SK-N-SH (cell line): ENCODE measurements around the gene BOD1.

ENCODE experiments used
- CTCF ChIP-seq: fragments of 200-600 bp; sonication (generic); IDR thresholded peaks from 2 replicates; pipeline ENCODE4 v1.6.1; 2017; ENCODE audit warnings: antibody characterized with exemption, mild to moderate bottlenecking, moderate library complexity
- EP300 ChIP-seq, 2 experiments: IDR thresholded peaks; 2 replicates each; pipeline versions ENCODE4 v1.4.0 to v1.6.1; 2012; ENCODE audit warnings: borderline replicate concordance in 1 of 2, low read depth in 1 of 2, low read length in 1 of 2
- EZH2phosphoT487 ChIP-seq: fragments of 200-600 bp; sonication (generic); IDR thresholded peaks from 2 replicates; pipeline ENCODE4 v1.6.1; 2017; ENCODE audit warnings: low read depth, mixed run types, mild to moderate bottlenecking, antibody characterized with exemption, moderate library complexity, borderline replicate concordance
- PBX3 ChIP-seq: IDR thresholded peaks from 2 replicates; pipeline ENCODE4; 2012
- POLR2AphosphoS5 ChIP-seq: IDR thresholded peaks from 2 replicates; pipeline ENCODE4 v1.6.1; 2012; ENCODE audit warnings: low read depth, low read length
- RFX5 ChIP-seq: IDR thresholded peaks from 2 replicates; pipeline ENCODE4 v1.6.1; 2012; ENCODE audit warnings: mild to moderate bottlenecking, improper control_type of control experiment, low read length
- TAF1 ChIP-seq: IDR thresholded peaks from 2 replicates; pipeline ENCODE4 v1.6.1; 2012; ENCODE audit warnings: low read depth, mild to moderate bottlenecking, low read length, moderate library complexity, borderline replicate concordance
- USF1 ChIP-seq: IDR thresholded peaks from 2 replicates; pipeline ENCODE4 v1.4.0; 2012; ENCODE audit warnings: low read depth, borderline replicate concordance
- USF2 ChIP-seq: fragments of 150-350 bp; IDR thresholded peaks from 2 replicates; pipeline ENCODE4 v1.6.1; 2017; ENCODE audit warnings: antibody characterized with exemption, low read length, low read depth, borderline replicate concordance

GRCh38 chr5:173664154-173664526, 47.7 kb upstream of the BOD1 start:
- TF ChIP-seq CTCF, result no peak
- TF ChIP-seq PBX3, result no peak
- TF ChIP-seq RFX5, result no peak
- no peak for TF ChIP-seq EZH2phosphoT487
- TF ChIP-seq USF2, result no peak
- no peak for TF ChIP-seq TAF1
- no peak for TF ChIP-seq EP300 (IDR thresholded peaks at IDR 0.05; ENCODE audit: borderline replicate concordance in 1 of 2, low read depth in 1 of 2, low read length in 1 of 2)
- TF ChIP-seq USF1, result no peak
- TF ChIP-seq POLR2AphosphoS5, result no peak
